Measurements from ENCODE around the gene GABRR2.

GABRR2 gene

DNA sequence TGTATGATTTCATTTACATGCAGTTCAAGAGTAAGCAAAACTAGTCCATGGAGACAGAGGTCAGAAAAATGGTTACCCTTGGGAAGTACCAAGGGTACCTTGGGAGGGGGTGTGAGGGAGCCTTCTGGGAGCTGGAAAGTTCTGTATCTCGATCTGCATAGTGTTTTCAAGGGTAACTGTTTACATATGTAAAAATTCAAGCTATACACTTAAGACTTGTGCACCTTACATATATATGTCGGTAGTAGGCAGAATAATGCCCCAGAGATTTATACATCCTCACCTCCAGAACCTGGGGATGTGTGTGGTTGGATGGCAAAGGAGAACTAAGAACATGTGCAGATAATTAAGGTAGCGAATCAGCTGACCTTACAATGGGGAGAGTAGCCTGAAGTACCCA lies 31.0 kb downstream of the GABRR2 start:
- Histone ChIP-seq H3K4me3 (ENCODE audit: low read length) (no peak overlapping the region), H3K9ac (ENCODE audit: low read length) (no peak overlapping the region), H3K27me3 (ENCODE audit: control insufficient read depth, insufficient read depth, low read length) (no peaks in the 10 kb centered on the region), H3K27ac (ENCODE audit: low read depth, low read length) (no peak overlapping the region), H3K36me3 (ENCODE audit: control insufficient read depth, insufficient read depth, low read length) (no peaks in the 10 kb centered on the region), H3K4me1 (ENCODE audit: control insufficient read depth, insufficient read depth, low read length) (no peaks in the 10 kb centered on the region)

DNA sequence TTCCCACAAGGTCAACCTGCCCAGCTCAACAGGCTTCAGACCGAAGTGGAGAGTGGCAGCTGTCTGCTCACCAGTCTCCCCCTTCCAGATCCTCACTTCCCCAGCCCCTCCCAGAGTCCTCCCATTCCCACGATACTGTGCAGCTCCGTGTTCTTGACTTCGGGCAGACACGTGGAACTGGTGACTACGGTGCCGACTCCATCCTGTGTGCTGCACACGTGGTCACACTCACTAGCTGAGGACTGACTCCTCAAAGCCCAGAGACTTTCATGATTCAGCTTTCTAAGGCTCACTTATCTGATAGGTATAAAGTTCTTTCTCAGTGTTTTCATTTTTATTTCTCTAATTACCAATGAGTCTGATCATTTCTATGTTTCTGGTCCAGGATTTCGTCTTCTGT lies 32.4 kb downstream of the GABRR2 start:
- H3K27me3 ChIP-seq (ENCODE audit: control insufficient read depth, insufficient read depth, low read length): no peaks in the 10 kb centered on the region
- no peaks in the 10 kb centered on the region for H3K4me1 ChIP-seq (ENCODE audit: control insufficient read depth, insufficient read depth, low read length)
- H3K4me3 ChIP-seq (ENCODE audit: low read length): no peak overlapping the region
- H3K9ac ChIP-seq (ENCODE audit: low read length): no peak overlapping the region
- H3K36me3 ChIP-seq (ENCODE audit: control insufficient read depth, insufficient read depth, low read length): no peaks in the 10 kb centered on the region
- no peak overlapping the region for H3K27ac ChIP-seq (ENCODE audit: low read depth, low read length)

DNA sequence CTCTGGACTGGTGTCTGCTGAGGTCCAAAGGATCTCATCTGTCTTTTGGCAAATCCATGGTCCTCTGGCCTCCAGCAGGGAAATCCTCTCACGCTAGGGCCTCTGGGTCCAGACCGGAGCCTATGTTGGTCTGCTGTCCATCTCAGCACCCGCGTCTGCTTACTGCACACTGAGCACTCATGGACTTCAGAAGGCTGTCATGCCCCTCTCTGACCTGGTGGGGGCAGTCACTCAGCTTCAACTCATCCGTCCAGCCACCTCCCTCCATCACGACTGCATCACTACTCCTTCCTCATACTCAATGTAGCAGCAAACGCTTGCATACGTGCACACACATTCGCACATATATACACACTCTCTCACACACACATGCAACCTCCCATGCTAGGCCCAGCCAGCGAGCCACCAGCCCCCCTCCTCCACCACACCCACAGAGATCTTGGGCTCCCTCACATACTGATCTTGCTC lies 33.3 kb downstream of the GABRR2 start:
- H3K4me1 ChIP-seq (ENCODE audit: control insufficient read depth, insufficient read depth, low read length): no peaks in the 10 kb centered on the region
- H3K27me3 ChIP-seq (ENCODE audit: control insufficient read depth, insufficient read depth, low read length): no peaks in the 10 kb centered on the region
- no peaks in the 10 kb centered on the region for H3K36me3 ChIP-seq (ENCODE audit: control insufficient read depth, insufficient read depth, low read length)
- H3K9ac ChIP-seq (ENCODE audit: low read length): no peak overlapping the region
- H3K27ac ChIP-seq (ENCODE audit: low read depth, low read length): no peak overlapping the region
- H3K4me3 ChIP-seq (ENCODE audit: low read length): no peak overlapping the region

- Histone ChIP-seq H3K27ac (ENCODE audit: low read depth, low read length) (no peak overlapping the region), H3K4me3 (ENCODE audit: low read length) (no peak overlapping the region), H3K36me3 (ENCODE audit: control insufficient read depth, insufficient read depth, low read length) (no peaks in the 10 kb centered on the region), H3K27me3 (ENCODE audit: control insufficient read depth, insufficient read depth, low read length) (no peaks in the 10 kb centered on the region), H3K4me1 (ENCODE audit: control insufficient read depth, insufficient read depth, low read length) (no peaks in the 10 kb centered on the region), H3K9ac (ENCODE audit: low read length) (no peak overlapping the region)
Observed at GRCh38 chr6:89278956-89279355, 36.1 kb downstream of the GABRR2 start.

- Histone ChIP-seq H3K9ac (ENCODE audit: low read length) (no peak overlapping the region), H3K4me3 (ENCODE audit: low read length) (no peak overlapping the region), H3K36me3 (ENCODE audit: control insufficient read depth, insufficient read depth, low read length) (no peaks in the 10 kb centered on the region), H3K27ac (ENCODE audit: low read depth, low read length) (no peak overlapping the region), H3K27me3 (ENCODE audit: control insufficient read depth, insufficient read depth, low read length) (no peaks in the 10 kb centered on the region), H3K4me1 (ENCODE audit: control insufficient read depth, insufficient read depth, low read length) (no peaks in the 10 kb centered on the region)
Observed at GRCh38 chr6:89275900-89276299, 39.2 kb downstream of the GABRR2 start.

- H3K36me3 ChIP-seq (ENCODE audit: control insufficient read depth, insufficient read depth, low read length): no peaks in the 10 kb centered on the region
- H3K4me1 ChIP-seq (ENCODE audit: control insufficient read depth, insufficient read depth, low read length): no peaks in the 10 kb centered on the region
- H3K4me3 ChIP-seq (ENCODE audit: low read length): no peak overlapping the region
- no peak overlapping the region for H3K27ac ChIP-seq (ENCODE audit: low read depth, low read length)
- no peaks in the 10 kb centered on the region for H3K27me3 ChIP-seq (ENCODE audit: control insufficient read depth, insufficient read depth, low read length)
- no peak overlapping the region for H3K9ac ChIP-seq (ENCODE audit: low read length)
Observed at GRCh38 chr6:89273816-89274215, 41.3 kb downstream of the GABRR2 start.

- H3K27ac ChIP-seq (ENCODE audit: low read depth, low read length): no peak overlapping the region
- no peaks in the 10 kb centered on the region for H3K36me3 ChIP-seq (ENCODE audit: control insufficient read depth, insufficient read depth, low read length)
Observed at GRCh38 chr6:89272596-89272995, 42.5 kb downstream of the GABRR2 start.

DNA sequence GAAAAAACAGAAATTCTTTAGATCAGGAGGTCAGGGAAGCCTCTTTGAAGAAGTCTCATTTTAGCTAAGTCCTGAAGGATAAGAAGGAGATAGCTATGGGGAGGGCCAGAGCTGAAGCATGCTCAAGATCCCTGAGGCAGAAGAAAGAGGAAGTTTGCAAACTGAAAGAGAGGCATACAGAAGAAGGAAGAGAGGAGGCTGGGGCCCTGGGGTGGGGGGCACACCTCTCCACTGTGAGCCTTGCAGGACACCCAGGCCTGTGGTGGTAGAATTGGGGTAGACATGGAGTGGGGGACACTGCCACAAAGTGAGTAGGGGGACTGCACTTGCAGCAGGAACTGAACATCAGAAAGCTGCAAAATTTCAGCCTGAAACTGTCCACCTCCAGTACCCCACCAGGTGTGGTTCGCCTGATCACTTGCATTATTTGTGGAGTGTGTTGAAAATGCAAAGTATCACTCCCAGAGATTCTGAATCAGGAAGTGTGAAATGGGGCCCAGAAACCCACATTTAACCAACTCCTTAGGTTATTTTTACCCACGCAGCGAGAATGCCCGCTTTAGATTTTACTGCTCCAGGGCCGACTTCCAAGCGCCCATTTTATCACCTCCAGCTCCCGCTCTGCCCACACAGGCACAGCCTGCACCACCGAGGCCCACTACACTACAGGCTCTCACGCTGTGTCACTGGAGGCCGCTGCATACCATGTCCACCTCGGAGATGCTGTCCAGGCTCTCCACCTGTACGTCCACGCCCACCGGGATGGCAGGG lies 44.0 kb downstream of the GABRR2 start:
- H3K27ac ChIP-seq (ENCODE audit: low read depth, low read length): no peak overlapping the region
- no peaks in the 10 kb centered on the region for H3K4me1 ChIP-seq (ENCODE audit: control insufficient read depth, insufficient read depth, low read length)
- H3K27me3 ChIP-seq (ENCODE audit: control insufficient read depth, insufficient read depth, low read length): no peaks in the 10 kb centered on the region
- no peaks in the 10 kb centered on the region for H3K36me3 ChIP-seq (ENCODE audit: control insufficient read depth, insufficient read depth, low read length)
- no peak overlapping the region for H3K9ac ChIP-seq (ENCODE audit: low read length)
- no peak overlapping the region for H3K4me3 ChIP-seq (ENCODE audit: low read length)

More at GRCh38 chr6:89272596-89272995, 42.5 kb downstream of the GABRR2 start:
- H3K4me1 ChIP-seq (ENCODE audit: control insufficient read depth, insufficient read depth, low read length): no peaks in the 10 kb centered on the region
- no peak overlapping the region for H3K9ac ChIP-seq (ENCODE audit: low read length)
- H3K4me3 ChIP-seq (ENCODE audit: low read length): no peak overlapping the region
- no peaks in the 10 kb centered on the region for H3K27me3 ChIP-seq (ENCODE audit: control insufficient read depth, insufficient read depth, low read length)

- no peaks in the 10 kb centered on the region for H3K27me3 ChIP-seq (ENCODE audit: control insufficient read depth, insufficient read depth, low read length)
- no peak overlapping the region for H3K4me3 ChIP-seq (ENCODE audit: low read length)
- H3K9ac ChIP-seq (ENCODE audit: low read length): no peak overlapping the region
- no peaks in the 10 kb centered on the region for H3K36me3 ChIP-seq (ENCODE audit: control insufficient read depth, insufficient read depth, low read length)
- no peak overlapping the region for H3K27ac ChIP-seq (ENCODE audit: low read depth, low read length)
- H3K4me1 ChIP-seq (ENCODE audit: control insufficient read depth, insufficient read depth, low read length): no peaks in the 10 kb centered on the region
Observed at GRCh38 chr6:89269981-89270380, 45.1 kb downstream of the GABRR2 start.

GRCh38 chr6:89269252-89269651 lies 45.8 kb downstream of the GABRR2 start:
- Histone ChIP-seq H3K9ac (ENCODE audit: low read length) (no peak overlapping the region), H3K27ac (ENCODE audit: low read depth, low read length) (no peak overlapping the region), H3K27me3 (ENCODE audit: control insufficient read depth, insufficient read depth, low read length) (no peaks in the 10 kb centered on the region), H3K4me3 (ENCODE audit: low read length) (no peak overlapping the region), H3K36me3 (ENCODE audit: control insufficient read depth, insufficient read depth, low read length) (no peaks in the 10 kb centered on the region), H3K4me1 (ENCODE audit: control insufficient read depth, insufficient read depth, low read length) (no peaks in the 10 kb centered on the region)

DNA sequence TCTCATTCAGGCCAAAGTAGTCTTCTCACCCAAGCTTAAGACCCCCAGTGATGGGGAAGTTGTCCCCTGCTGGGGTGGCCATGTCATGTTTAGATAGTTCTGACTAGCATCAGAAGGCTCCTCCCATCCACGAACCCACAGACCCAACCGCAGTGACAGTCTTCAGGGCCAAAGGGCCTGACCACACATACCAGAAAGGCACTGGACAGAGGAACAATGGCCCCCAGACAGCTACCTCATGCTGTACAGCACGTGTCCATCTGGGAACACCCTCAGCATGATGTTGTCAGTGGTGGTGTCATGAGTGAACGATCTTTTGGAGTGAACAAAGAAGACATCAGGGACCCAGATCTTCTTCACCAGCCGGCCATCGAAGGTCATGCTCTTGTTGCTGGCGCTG lies 46.3 kb downstream of the GABRR2 start:
- no peaks in the 10 kb centered on the region for H3K4me1 ChIP-seq (ENCODE audit: control insufficient read depth, insufficient read depth, low read length)
- no peaks in the 10 kb centered on the region for H3K36me3 ChIP-seq (ENCODE audit: control insufficient read depth, insufficient read depth, low read length)
- no peak overlapping the region for H3K9ac ChIP-seq (ENCODE audit: low read length)
- H3K4me3 ChIP-seq (ENCODE audit: low read length): no peak overlapping the region
- H3K27me3 ChIP-seq (ENCODE audit: control insufficient read depth, insufficient read depth, low read length): no peaks in the 10 kb centered on the region
- no peak overlapping the region for H3K27ac ChIP-seq (ENCODE audit: low read depth, low read length)

DNA sequence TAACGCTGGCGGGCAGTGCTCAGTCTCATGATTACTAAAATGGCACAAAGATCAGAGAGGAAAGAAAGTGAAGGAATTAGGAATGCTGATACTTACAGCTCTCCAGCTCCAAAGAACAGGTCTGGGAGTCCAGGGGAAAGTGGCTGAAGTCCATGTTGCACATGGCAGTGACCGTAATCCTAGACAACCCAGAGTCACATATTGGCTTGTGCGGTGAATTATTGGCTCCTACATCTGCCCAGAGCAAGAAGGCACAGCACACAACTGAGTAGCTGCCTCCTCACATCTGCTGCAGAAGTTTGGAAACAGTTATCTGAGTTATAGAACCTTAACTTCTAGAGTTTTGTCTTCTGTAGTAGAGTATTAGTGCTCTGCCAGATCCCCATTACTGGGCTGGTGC lies 47.2 kb downstream of the GABRR2 start:
- Histone ChIP-seq H3K9ac (ENCODE audit: low read length) (no peak overlapping the region), H3K4me1 (ENCODE audit: control insufficient read depth, insufficient read depth, low read length) (no peaks in the 10 kb centered on the region), H3K27ac (ENCODE audit: low read depth, low read length) (no peak overlapping the region), H3K36me3 (ENCODE audit: control insufficient read depth, insufficient read depth, low read length) (no peaks in the 10 kb centered on the region), H3K4me3 (ENCODE audit: low read length) (no peak overlapping the region), H3K27me3 (ENCODE audit: control insufficient read depth, insufficient read depth, low read length) (no peaks in the 10 kb centered on the region)

- Histone ChIP-seq H3K9ac (ENCODE audit: low read length) (no peak overlapping the region), H3K4me3 (ENCODE audit: low read length) (no peak overlapping the region), H3K27me3 (ENCODE audit: control insufficient read depth, insufficient read depth, low read length) (no peaks in the 10 kb centered on the region), H3K36me3 (ENCODE audit: control insufficient read depth, insufficient read depth, low read length) (no peaks in the 10 kb centered on the region), H3K4me1 (ENCODE audit: control insufficient read depth, insufficient read depth, low read length) (no peaks in the 10 kb centered on the region), H3K27ac (ENCODE audit: low read depth, low read length) (no peak overlapping the region)
Observed at GRCh38 chr6:89264296-89264695, 50.8 kb downstream of the GABRR2 start.
